ENCODE results near the gene PANX1. TPM values are rescaled to one million over a fixed set of nuclear protein-coding genes. Genes with fewer than 3 reads are reported as not detected.

PANX1 gene
- total and polyA plus RNA-seq, 8 donors: 2.2 to 10.4 (median 5.1) TPM

- ATAC-seq (no peak), FAIRE-seq (no peak), DNase-seq (no peak)
- Histone ChIP-seq H3K27ac (no peak overlapping the region), H3K27me3 (no peaks in the 10 kb centered on the region), H3K36me3 (no peaks in the 10 kb centered on the region), H3K9me3 (no peaks in the 10 kb centered on the region), H3K4me3 (no peak overlapping the region), H3K4me1 (peaks cover 4 to 32% (median 16%) of the 10 kb centered on the region in 3 donors)
- intact Hi-C loops (cut with DNase I): no loop called here
- no peak for TF ChIP-seq CTCF (IDR thresholded peaks at IDR 0.05)
- WGBS, 2 donors: 88 to 94% methylated on average over 9 of the region's 9 CpGs
Observed at GRCh38 chr11:94147433-94147845, 18.8 kb downstream of the PANX1 start.

GRCh38 chr11:94148189-94148588 lies 19.5 kb downstream of the PANX1 start:
- Histone ChIP-seq H3K27ac (no peak overlapping the region), H3K27me3 (no peaks in the 10 kb centered on the region), H3K9me3 (no peaks in the 10 kb centered on the region), H3K4me1 (peaks cover 6 to 38% (median 17%) of the 10 kb centered on the region in 3 donors), H3K36me3 (no peaks in the 10 kb centered on the region), H3K4me3 (no peak overlapping the region)
- ATAC-seq (no peak), FAIRE-seq (no peak), DNase-seq (no peak)
- no peak for TF ChIP-seq CTCF (IDR thresholded peaks at IDR 0.05)
- 78% methylated on average over 2 of the region's 2 CpGs for WGBS, 2 donors
- intact Hi-C loops (cut with DNase I): no loop called here

GRCh38 chr11:94149431-94150017 lies 20.9 kb downstream of the PANX1 start:
- no peak for ATAC-seq

GRCh38 chr11:94150056-94150455 lies 21.4 kb downstream of the PANX1 start:
- WGBS, 2 donors: 69 to 75% methylated on average over 3 of the region's 3 CpGs
- intact Hi-C loops (cut with DNase I): no loop called here

More at GRCh38 chr11:94149431-94150017, 20.9 kb downstream of the PANX1 start:
- no peak for TF ChIP-seq CTCF (IDR thresholded peaks at IDR 0.05)
- Histone ChIP-seq H3K27me3 (no peaks in the 10 kb centered on the region), H3K27ac (no peak overlapping the region), H3K9me3 (no peaks in the 10 kb centered on the region), H3K4me1 (peaks cover 17 to 45% (median 24%) of the 10 kb centered on the region in 3 donors), H3K4me3 (no peak overlapping the region), H3K36me3 (no peaks in the 10 kb centered on the region)
- DNase-seq (no peak), FAIRE-seq (no peak)
- intact Hi-C loops (cut with DNase I): no loop called here
- WGBS, 2 donors: 39 to 42% methylated on average over 3 of the region's 3 CpGs

More at GRCh38 chr11:94150056-94150455, 21.4 kb downstream of the PANX1 start:
- Histone ChIP-seq H3K27me3 (no peaks in the 10 kb centered on the region), H3K4me3 (no peak overlapping the region), H3K27ac (no peak overlapping the region), H3K9me3 (no peaks in the 10 kb centered on the region), H3K4me1 (peaks cover 17 to 45% (median 24%) of the 10 kb centered on the region in 3 donors), H3K36me3 (no peaks in the 10 kb centered on the region)
- FAIRE-seq: no peak
- no peak for ATAC-seq
- TF ChIP-seq CTCF (IDR thresholded peaks at IDR 0.05): no peak
- no peak for DNase-seq
